Loucy (cell line): ENCODE results near the gene STX10.

ENCODE experiments used
- EZH2phosphoT487 ChIP-seq: fragments of 200-600 bp; IDR thresholded peaks from 2 replicates; pipeline ENCODE4 v1.6.1; 2018; ENCODE audit warnings: antibody characterized with exemption, mild to moderate bottlenecking, moderate library complexity, borderline replicate concordance
- TF ChIP-seq, protein P1 (sequence below): fragments of 200-600 bp; sonication (generic); conservative IDR thresholded peaks from 2 replicates; pipeline ENCODE4 v1.5.1; 2014; ENCODE audit warnings: mild to moderate bottlenecking, antibody characterized with exemption, low read length

DNA sequence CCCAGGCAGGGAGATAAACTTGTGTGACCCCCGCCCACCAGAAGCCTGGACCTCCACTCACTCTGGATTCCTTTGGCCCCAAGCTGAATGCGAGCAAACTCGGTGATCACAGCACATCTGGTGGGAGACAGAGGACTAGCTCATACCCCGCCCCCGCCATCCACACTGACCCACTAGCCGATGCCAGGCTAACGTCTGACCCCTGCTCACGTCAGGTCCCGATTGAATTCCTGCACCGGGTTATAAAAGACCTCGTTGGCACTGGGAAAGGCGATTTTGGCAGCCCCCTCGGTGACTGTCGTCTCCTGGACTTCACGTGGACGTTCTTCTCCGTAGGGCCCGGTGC lies 34.3 kb downstream of the STX10 start:
- TF ChIP-seq, protein P1, sequence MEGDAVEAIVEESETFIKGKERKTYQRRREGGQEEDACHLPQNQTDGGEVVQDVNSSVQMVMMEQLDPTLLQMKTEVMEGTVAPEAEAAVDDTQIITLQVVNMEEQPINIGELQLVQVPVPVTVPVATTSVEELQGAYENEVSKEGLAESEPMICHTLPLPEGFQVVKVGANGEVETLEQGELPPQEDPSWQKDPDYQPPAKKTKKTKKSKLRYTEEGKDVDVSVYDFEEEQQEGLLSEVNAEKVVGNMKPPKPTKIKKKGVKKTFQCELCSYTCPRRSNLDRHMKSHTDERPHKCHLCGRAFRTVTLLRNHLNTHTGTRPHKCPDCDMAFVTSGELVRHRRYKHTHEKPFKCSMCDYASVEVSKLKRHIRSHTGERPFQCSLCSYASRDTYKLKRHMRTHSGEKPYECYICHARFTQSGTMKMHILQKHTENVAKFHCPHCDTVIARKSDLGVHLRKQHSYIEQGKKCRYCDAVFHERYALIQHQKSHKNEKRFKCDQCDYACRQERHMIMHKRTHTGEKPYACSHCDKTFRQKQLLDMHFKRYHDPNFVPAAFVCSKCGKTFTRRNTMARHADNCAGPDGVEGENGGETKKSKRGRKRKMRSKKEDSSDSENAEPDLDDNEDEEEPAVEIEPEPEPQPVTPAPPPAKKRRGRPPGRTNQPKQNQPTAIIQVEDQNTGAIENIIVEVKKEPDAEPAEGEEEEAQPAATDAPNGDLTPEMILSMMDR, result no peak
- TF ChIP-seq EZH2phosphoT487, result no peak
